ENCODE measurements around the gene DNM1.

DNA sequence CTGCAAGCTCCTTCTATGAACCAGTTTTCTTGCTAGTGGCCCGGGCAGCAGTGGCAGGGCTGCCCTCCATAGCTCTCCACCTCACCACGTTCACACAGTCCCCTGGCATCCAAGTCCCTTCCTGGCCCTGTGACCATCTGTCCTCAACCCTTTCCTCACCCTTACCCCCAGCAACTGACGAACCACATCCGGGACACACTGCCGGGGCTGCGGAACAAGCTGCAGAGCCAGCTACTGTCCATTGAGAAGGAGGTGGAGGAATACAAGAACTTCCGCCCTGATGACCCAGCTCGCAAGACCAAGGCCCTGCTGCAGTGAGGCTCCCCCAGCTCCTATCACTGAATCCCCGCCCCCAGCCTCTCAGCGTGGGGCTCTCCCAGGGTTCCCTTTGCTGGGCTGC, 18.8 kb downstream of the DNM1 start:
- TF ChIP-seq CTCF (IDR thresholded peaks at IDR 0.05), result no peak
- TF ChIP-seq POLR2A (IDR thresholded peaks at IDR 0.05), result no peak

Data from testis (tissue), 2 donors.